GM12874 (cell line): Measurements from ENCODE around the gene SRSF7.

Experiments
- TF ChIP-seq, protein P1 (sequence below): IDR thresholded peaks from 2 replicates; pipeline ENCODE4 v1.5.1; 2011; ENCODE audit warnings: low read depth, mild to moderate bottlenecking, control low read depth, low read length, moderate library complexity; ENCODE audit not compliant: insufficient read depth

SRSF7 gene

DNA sequence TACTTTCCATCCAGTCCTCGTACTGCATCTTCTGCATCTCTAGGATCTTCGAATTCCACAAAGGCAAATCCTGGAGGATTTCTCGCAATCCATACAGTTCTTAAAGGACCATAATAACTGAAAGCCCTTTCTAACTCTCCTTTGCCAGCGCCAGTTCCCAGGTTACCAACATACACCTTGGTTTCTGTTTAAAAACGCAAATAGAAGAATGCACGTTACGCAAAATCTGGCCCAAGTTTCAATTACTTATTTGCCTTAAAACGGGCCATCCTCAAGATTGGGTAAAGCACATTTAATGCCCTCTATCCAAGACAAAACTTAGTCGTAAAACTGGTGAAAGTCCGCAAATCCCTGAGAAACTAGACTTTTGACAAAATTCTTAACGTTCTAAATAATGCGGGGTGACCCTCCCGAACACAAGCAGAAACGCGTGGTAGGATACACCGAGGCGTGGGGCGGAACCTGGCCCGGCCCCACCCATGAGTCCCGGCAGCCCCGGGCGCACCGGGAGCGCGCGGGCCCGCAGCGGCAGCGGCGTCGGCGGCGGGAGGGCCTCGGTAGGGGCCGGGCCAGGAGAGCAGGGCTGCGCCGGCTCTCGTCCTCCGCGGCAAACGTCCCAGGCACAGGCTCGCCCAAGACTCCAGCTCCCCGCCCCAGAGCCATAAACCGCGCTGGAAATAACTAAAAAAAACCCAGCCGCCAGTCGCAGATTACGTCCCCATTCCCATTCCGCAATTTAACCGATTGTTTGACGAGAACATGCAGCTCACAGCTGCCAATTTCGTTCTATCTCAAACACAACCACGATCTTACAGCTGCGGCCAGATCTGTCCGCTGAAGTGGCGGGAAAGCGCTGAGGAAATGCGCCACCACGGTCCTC is 910 bp downstream of the SRSF7 start:
- TF ChIP-seq, protein P1, sequence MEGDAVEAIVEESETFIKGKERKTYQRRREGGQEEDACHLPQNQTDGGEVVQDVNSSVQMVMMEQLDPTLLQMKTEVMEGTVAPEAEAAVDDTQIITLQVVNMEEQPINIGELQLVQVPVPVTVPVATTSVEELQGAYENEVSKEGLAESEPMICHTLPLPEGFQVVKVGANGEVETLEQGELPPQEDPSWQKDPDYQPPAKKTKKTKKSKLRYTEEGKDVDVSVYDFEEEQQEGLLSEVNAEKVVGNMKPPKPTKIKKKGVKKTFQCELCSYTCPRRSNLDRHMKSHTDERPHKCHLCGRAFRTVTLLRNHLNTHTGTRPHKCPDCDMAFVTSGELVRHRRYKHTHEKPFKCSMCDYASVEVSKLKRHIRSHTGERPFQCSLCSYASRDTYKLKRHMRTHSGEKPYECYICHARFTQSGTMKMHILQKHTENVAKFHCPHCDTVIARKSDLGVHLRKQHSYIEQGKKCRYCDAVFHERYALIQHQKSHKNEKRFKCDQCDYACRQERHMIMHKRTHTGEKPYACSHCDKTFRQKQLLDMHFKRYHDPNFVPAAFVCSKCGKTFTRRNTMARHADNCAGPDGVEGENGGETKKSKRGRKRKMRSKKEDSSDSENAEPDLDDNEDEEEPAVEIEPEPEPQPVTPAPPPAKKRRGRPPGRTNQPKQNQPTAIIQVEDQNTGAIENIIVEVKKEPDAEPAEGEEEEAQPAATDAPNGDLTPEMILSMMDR, result no peak

DNA sequence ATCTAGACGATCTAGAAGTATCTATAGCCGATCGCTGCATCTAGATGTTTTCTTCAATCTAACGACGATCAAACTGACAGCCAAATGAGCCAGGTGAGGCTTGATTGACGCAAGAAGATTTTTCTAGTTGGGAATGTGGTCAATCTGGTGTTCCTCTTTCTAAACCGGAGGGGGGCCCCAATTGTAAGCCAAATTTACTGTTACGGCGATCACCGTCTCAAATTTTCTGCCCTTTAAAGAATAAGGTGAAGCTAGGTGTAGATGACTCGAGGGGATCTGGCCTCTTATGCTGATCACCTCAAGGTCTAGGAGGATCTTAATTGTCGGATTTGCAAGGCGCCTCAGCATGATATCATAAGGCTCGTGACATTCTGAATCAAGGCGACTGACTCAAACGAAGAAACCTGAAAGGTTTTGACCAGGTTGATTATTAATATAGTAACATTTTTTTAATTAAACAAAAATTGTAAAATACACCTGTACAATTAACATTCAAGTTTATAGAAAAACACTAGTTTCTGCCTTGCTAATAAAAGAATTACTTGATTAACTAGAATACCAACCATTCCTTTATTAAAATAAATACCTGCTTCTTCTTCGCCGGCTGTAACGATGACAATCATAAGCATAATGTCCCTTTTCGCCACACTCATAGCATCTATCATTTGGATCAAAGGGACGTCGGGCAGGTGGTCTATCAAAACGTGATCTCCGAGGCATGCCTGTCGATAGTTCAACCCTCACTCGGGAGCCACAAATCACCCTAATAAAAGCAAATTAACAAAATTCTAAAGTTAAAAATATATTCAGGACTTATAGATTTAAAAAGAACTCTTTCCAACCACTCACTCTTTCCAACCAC is 2.0 kb downstream of the SRSF7 start:
- TF ChIP-seq, protein P1, result no peak

DNA sequence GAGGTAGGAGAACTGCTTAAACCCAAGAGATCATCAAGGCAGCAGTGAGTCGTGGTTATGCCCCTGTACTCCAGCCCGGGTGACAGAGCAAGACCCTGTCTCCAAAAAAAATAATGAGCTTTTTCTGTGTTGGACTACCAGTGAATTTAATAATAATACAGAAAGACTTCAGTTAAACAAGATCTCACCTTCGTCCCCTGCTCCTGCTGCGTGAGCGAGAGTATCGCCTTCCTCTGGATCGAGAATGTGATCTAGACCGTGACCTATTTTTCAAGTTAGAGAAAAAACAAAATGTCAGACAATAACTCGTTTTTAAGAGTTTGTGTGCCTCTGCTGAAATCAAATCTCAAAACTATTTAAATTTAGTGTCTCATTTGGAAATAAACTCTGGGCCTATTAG is 2.8 kb downstream of the SRSF7 start:
- TF ChIP-seq, protein P1, result no peak

DNA sequence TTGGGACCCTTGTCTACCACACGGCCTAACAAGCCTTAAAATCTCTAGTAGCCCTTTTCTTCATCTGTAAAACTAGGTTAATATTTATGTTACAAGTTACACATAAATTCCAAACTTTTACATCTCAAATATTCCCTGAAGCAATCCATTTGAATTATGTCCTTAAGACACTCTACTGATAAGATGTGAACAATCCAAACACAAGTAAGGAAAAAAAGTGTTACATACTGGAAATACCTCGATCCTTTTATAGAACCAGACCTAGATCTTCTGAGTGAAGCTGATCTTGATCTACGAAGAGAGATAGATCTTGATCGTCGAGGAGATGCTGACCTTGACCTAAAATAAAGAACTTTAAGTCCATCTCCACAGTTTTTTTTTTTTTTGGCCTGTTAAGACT is 3.3 kb downstream of the SRSF7 start:
- TF ChIP-seq, protein P1, result no peak

DNA sequence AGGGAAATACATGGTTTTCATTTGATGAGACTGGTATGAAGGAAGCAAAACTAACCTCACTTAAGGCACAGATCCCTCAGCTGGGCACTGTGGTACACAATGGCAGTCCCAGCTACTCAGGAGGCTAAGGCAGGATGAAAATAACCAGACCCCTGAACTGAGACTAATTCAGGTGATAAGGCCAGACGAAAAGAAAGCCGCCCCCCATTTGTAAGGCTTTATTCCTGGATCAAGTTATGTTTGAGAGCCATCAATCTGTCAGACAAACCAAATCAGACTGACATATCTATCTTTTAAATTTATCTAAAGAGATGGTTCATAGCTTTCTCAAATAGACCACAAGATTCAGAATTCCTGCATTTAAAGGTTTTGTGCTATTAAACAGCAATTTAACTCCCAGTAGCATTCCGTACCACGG is 4.1 kb downstream of the SRSF7 start:
- TF ChIP-seq, protein P1, result no peak

DNA sequence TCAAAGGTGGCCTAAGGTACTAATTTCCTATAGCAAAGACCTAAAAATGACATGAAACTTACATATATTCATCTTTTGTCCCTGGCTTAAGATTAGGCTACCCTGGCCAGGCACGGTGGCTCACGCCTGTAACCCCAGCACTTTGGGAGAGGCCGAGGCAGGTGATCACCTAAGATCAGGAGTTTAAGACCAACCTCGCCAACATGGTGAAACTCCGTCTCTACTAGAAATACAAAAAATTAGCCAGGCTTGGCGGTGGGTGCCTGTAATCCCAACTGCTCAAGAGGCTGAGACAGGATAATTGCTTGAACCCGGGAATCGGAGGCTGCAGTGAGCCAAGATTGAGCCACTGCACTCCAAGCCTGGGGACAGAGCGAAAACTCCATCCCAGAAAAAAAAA is 5.9 kb downstream of the SRSF7 start:
- TF ChIP-seq, protein P1, result no peak

DNA sequence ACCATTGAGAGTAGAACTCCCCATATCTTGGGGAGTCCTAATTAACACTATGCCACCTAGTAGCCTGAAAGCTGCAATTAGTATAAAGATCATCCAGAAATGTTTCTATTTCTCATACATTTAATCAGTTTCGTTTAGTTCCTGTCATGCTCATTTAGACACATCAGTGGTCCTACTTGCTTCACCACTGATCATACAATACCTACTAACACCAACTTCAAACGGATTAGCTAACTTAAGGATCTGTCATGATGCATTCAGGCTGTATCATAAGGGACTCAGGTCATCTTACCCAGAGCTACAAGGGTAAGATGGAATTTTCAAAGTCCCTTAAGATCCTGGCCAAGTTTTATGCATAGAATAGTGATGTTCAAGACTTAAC is 6.8 kb downstream of the SRSF7 start:
- TF ChIP-seq, protein P1, result no peak
